Measurements from ENCODE around the gene RBM24.
"Not testable (repeated sequence)": the region's sequence is repeated elsewhere in the genome, so short reads cannot be mapped to it uniquely, and the experiment has no call there.

RBM24 gene

GRCh38 chr6:17289630-17290061 lies 8.5 kb downstream of the RBM24 start:
- DNase-seq (ENCODE audit: insufficient read length, low spot score) (no peak), FAIRE-seq (no peak)

- FAIRE-seq (no peak), DNase-seq (ENCODE audit: insufficient read length, low spot score) (no peak)
Measured at GRCh38 chr6:17291778-17292177, 10.6 kb downstream of the RBM24 start.

GRCh38 chr6:17292600-17293133 lies 11.5 kb downstream of the RBM24 start:
- FAIRE-seq (no peak), DNase-seq (ENCODE audit: insufficient read length, low spot score) (no peak)

- DNase-seq (ENCODE audit: insufficient read length, low spot score) (no peak), FAIRE-seq (no peak)
Measured at GRCh38 chr6:17293395-17293794, 12.2 kb downstream of the RBM24 start.

GRCh38 chr6:17297271-17298080 lies 16.3 kb downstream of the RBM24 start:
- FAIRE-seq = no peak
- DNase-seq (ENCODE audit: insufficient read length, low spot score) = no peak

- DNase-seq (ENCODE audit: insufficient read length, low spot score) = no peak
- FAIRE-seq = no peak
Measured at GRCh38 chr6:17298257-17298656, 17.1 kb downstream of the RBM24 start.

- no peak for FAIRE-seq
- DNase-seq (ENCODE audit: insufficient read length, low spot score) = no peak
Measured at GRCh38 chr6:17299222-17299621, 18.1 kb downstream of the RBM24 start.

DNA sequence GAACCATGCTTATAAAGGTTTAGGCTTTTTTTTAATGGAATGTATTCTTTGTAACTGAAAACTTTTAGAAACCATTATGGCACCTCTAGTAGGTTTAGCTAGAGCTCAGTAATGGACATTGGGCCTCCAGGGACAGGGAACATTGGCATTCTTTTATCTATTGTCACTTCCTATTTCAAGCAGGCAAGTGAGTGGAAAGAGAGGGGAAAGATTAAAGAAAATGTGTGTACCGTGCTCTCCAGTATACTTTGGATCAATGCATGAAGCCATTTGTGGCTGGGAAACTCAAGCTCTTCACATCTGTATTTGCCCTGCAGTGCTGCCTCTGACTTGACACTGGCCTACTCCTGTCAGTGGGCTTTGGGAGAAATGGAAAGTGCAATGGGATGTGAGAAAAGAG lies 18.6 kb downstream of the RBM24 start:
- no peak for FAIRE-seq

GRCh38 chr6:17300637-17301036 lies 19.5 kb downstream of the RBM24 start:
- FAIRE-seq = no peak

More for the DNA sequence above, 18.6 kb downstream of the RBM24 start:
- no peak for DNase-seq (ENCODE audit: insufficient read length, low spot score)

DNA sequence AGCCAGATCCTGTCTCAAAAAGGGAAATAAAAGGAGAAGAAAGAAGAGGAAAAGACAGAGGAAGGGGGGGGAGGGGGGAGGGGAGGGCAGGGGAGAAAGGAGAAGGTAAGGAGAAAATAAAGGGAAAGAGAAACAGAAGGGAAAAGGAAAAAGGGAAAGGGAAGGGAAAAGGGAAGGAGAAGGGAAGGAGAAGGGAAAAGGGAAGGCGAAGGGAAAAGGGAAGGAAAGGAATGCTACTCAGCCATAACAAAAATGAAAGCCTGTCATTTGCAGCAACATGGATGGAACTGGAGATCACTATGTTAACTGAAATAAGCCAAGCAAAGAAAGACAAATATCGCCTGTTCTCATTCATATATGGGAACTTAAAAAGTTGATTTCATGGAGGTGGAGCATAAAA lies 22.3 kb downstream of the RBM24 start:
- DNase-seq (ENCODE audit: insufficient read length, low spot score) = no peak
- no peak for FAIRE-seq

More at GRCh38 chr6:17300637-17301036, 19.5 kb downstream of the RBM24 start:
- no peak for DNase-seq (ENCODE audit: insufficient read length, low spot score)

GRCh38 chr6:17305219-17306001 lies 24.2 kb downstream of the RBM24 start:
- no peak for FAIRE-seq
- no peak for DNase-seq (ENCODE audit: insufficient read length, low spot score)

DNA sequence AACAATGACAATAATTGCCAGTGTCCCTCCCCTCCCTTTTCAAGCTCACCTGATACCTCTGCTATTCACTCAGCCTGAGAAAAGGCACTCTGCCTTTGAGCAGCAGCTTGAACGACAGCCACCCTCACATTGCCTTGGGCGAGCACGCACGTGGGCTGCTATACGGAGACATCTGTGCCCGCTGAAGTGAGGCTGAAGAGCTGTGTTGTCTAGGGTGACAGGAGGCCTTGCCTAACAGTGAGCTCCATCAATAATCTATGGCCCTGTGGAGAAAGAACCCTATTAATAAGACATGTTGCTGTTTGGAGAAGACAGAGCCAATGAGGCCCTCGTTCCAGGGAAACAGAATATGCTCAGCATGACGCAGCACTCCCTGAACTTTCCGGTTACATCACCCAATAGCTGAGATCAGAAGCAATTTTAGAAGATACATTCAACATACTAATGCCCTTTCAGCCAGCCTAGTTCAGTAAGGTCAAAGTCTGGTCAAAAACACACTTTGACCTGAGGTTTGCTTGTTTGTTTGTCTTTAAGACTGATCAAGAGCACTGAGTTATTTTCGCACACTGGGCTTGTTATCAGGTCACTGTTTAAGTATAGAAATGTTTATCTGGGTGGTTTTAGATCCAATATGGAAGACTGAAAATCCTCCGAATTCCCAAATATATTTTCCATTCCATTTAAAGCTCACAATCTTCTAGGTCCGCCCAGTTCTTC lies 30.6 kb downstream of the RBM24 start:
- no peak for DNase-seq (ENCODE audit: insufficient read length, low spot score)
- no peak for FAIRE-seq

DNA sequence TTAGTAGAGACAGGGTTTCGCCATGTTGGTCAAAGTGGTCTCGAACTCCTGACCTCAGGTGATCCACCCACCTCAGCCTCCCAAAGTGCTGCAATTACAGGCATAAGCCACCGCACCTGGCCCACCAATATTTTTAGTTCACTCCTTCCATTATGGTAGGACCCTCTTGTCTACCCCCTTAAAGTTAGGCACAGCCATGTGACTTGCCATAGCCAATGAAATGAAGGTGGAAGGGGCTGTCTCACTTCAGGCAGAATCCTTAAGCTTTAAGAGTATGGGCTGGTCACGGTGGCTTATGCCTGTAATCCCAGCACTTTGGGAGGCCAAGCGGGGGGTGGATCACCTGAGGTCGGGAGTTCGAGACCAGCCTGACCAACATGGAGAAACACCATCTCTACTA lies 32.1 kb downstream of the RBM24 start:
- not testable (repeated sequence) for FAIRE-seq; DNase-seq (ENCODE audit: insufficient read length, low spot score)

DNA sequence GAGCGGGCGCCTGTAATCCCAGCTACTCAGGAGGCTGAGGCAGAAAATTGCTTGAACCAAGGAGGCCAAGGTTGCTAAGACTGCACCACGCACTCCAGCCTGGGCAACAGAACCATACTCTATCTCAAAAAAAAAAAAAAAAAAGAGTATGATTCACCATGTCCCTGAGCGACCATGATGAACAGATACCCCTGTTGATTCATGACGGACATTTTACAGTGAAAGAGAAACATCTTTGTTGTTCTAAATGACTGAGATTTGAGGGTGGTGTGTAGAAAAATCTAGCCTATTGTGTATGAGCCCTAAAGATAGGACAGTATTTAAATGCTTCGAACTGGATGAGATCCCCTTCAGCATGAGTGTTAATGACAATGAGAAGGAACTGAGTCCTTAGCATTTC lies 32.8 kb downstream of the RBM24 start:
- FAIRE-seq (no peak), DNase-seq (ENCODE audit: insufficient read length, low spot score) (no peak)

- no peak for FAIRE-seq
Measured at GRCh38 chr6:17315262-17315661, 34.1 kb downstream of the RBM24 start.

GRCh38 chr6:17318435-17319165 lies 37.4 kb downstream of the RBM24 start:
- FAIRE-seq (no peak), DNase-seq (ENCODE audit: insufficient read length, low spot score) (no peak)

More at GRCh38 chr6:17315262-17315661, 34.1 kb downstream of the RBM24 start:
- no peak for DNase-seq (ENCODE audit: insufficient read length, low spot score)

GRCh38 chr6:17320266-17320665 lies 39.1 kb downstream of the RBM24 start:
- not testable (repeated sequence) for FAIRE-seq; DNase-seq (ENCODE audit: insufficient read length, low spot score)

DNA sequence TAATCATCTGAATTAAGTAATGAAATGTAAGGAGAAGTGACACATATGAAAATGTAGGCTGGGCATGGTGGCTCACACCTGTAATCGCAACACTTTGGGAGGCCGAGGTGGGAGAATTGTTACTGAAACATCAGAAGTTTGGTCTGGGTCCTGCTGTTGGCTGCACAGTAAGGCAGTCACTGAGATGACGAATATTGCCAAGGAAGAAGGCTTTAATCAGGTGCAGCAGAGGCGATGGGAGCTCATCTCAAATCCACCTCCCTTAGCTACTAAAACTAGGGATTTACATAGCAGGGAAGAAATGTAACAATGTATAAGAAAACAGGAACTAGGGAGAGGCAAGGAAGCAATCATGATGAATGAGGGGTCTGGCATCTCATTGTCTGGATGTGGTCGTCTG lies 50.1 kb downstream of the RBM24 start:
- no peak for FAIRE-seq
- no peak for DNase-seq (ENCODE audit: insufficient read length, low spot score)

GRCh38 chr6:17334265-17334664 lies 53.1 kb downstream of the RBM24 start:
- FAIRE-seq (no peak), DNase-seq (ENCODE audit: insufficient read length, low spot score) (no peak)

- FAIRE-seq (no peak), DNase-seq (ENCODE audit: insufficient read length, low spot score) (no peak)
Measured at GRCh38 chr6:17336425-17336824, 55.3 kb downstream of the RBM24 start.
